ENCODE data around the gene BPIFA3.

The BPIFA3 gene

GRCh38 chr20:33229843-33230242, 12.7 kb downstream of the BPIFA3 start:
- DNase-seq, result no peak

- DNase-seq, result no peak
Measured at GRCh38 chr20:33231237-33231636, 14.1 kb downstream of the BPIFA3 start.

- DNase-seq, result no peak
Measured at GRCh38 chr20:33232486-33233072, 15.4 kb downstream of the BPIFA3 start.

- no peak for DNase-seq
Measured at GRCh38 chr20:33233129-33233774, 16.1 kb downstream of the BPIFA3 start.

- no peak for DNase-seq
Measured at GRCh38 chr20:33234050-33234449, 16.9 kb downstream of the BPIFA3 start.

- DNase-seq, result no peak
Measured at GRCh38 chr20:33235696-33236095, 18.5 kb downstream of the BPIFA3 start, which contains the start of gene BPIFA1. BPIFA1 (plus strand) TSS chr20:33235996; CDS start chr20:33237712, 1,716 bp downstream.

- no peak for DNase-seq
Measured at GRCh38 chr20:33236351-33236750, 19.2 kb downstream of the BPIFA3 start.

GRCh38 chr20:33237989-33238388, 20.8 kb downstream of the BPIFA3 start:
- no peak for DNase-seq

GRCh38 chr20:33239418-33239817, 22.3 kb downstream of the BPIFA3 start:
- no peak for DNase-seq

- no peak for DNase-seq
Measured at GRCh38 chr20:33239979-33240736, 23.0 kb downstream of the BPIFA3 start.

GRCh38 chr20:33240923-33241322, 23.8 kb downstream of the BPIFA3 start:
- DNase-seq, result no peak

GRCh38 chr20:33242319-33243100, 25.4 kb downstream of the BPIFA3 start:
- no peak for DNase-seq

- DNase-seq, result no peak
Measured at GRCh38 chr20:33246077-33246476, 28.9 kb downstream of the BPIFA3 start.

GRCh38 chr20:33249456-33249855, 32.3 kb downstream of the BPIFA3 start:
- DNase-seq, result no peak

GRCh38 chr20:33250666-33251065, 33.5 kb downstream of the BPIFA3 start:
- no peak for DNase-seq

GRCh38 chr20:33251496-33251895, 34.3 kb downstream of the BPIFA3 start:
- DNase-seq, result no peak

- DNase-seq, result no peak
Measured at GRCh38 chr20:33252460-33252859, 35.3 kb downstream of the BPIFA3 start.

- no peak for DNase-seq
Measured at GRCh38 chr20:33255005-33255404, 37.9 kb downstream of the BPIFA3 start.

GRCh38 chr20:33257237-33257636, 40.1 kb downstream of the BPIFA3 start:
- no peak for DNase-seq

GRCh38 chr20:33259371-33259770, 42.2 kb downstream of the BPIFA3 start:
- no peak for DNase-seq

GRCh38 chr20:33261465-33261864, 44.3 kb downstream of the BPIFA3 start:
- no peak for DNase-seq

- DNase-seq, result no peak
Measured at GRCh38 chr20:33262658-33263065, 45.5 kb downstream of the BPIFA3 start.

- DNase-seq, result no peak
Measured at GRCh38 chr20:33263784-33264183, 46.6 kb downstream of the BPIFA3 start.
